HAP-1 (cell line): ENCODE measurements around the gene C2orf68.
A peak's percentile ranks its signal among the peaks of the same experiment; 100 is the strongest.
"Not testable (repeated sequence)": the region's sequence is repeated elsewhere in the genome, so short reads cannot be mapped to it uniquely, and the experiment has no call there.

Experiments
- DNase-seq, 2 experiments: peaks; one replicate each; pipeline ENCODE4 v3.0.0-alpha.2; 2016 to 2020; ENCODE audit warnings: low spot score in 2 of 2
- H3K27me3 ChIP-seq: fragments of 250-450 bp; sonication (Bioruptor Pico); 2 replicates; pipeline ENCODE4 v1.5.1; 2020; ENCODE audit warnings: low read depth, mild to moderate bottlenecking, moderate library complexity
- H3K36me3 ChIP-seq: fragments of 250-450 bp; sonication (Bioruptor Pico); replicated peaks from 2 replicates; pipeline ENCODE4 v1.5.1; 2020; ENCODE audit warnings: mild to moderate bottlenecking
- H3K4me1 ChIP-seq: fragments of 250-450 bp; sonication (Bioruptor Pico); 2 replicates; pipeline ENCODE4 v1.5.1; 2020; ENCODE audit warnings: mild to moderate bottlenecking
- H3K4me3 ChIP-seq: fragments of 250-450 bp; sonication (Bioruptor Pico); 2 replicates; pipeline ENCODE4 v1.5.1; 2020; ENCODE audit warnings: mild to moderate bottlenecking, moderate library complexity
- H3K9me3 ChIP-seq: fragments of 250-450 bp; sonication (Bioruptor Pico); 2 replicates; pipeline ENCODE4 v1.5.1; 2020; ENCODE audit warnings: mild to moderate bottlenecking, moderate library complexity
- in situ Hi-C: fragments of 300-500 bp; cut with MboI; formaldehyde crosslinking; loops from 3 replicates; pipeline ENCODE4 v1.14.3; 2020; ENCODE audit warnings: low sequenced_read_pairs, inconsistent platforms, mixed read lengths

The C2orf68 gene

GRCh38 chr2:85600951-85601770 lies 10.7 kb downstream of the C2orf68 start:
- DNase-seq = no peak
- no peaks in the 10 kb centered on the region for H3K27me3 ChIP-seq
- in situ Hi-C loops = loop anchor here (5.0 kb wide), 1 partner anchor 39 kb away; the partner anchor contains the start of gene GGCX
- H3K36me3 ChIP-seq = peaks cover 26% of the 10 kb centered on the region
- no peak overlapping the region; the same call in 1 of the 2 replicates for H3K4me3 ChIP-seq
- no peaks in the 10 kb centered on the region for H3K9me3 ChIP-seq
- H3K4me1 ChIP-seq = peaks cover 17% of the 10 kb centered on the region

GRCh38 chr2:85600235-85600575 lies 11.7 kb downstream of the C2orf68 start:
- DNase-seq = no peak

GRCh38 chr2:85599468-85600234 lies 12.2 kb downstream of the C2orf68 start:
- peaks cover 26% of the 10 kb centered on the region for H3K36me3 ChIP-seq
- in situ Hi-C loops = loop anchor here (5.0 kb wide), 1 partner anchor 37 kb away; the partner anchor contains the start of gene GGCX
- no peak overlapping the region for H3K4me3 ChIP-seq
- H3K27me3 ChIP-seq = no peaks in the 10 kb centered on the region
- peaks cover 4% of the 10 kb centered on the region; the same call in 1 of the 2 replicates for H3K4me1 ChIP-seq
- no peaks in the 10 kb centered on the region for H3K9me3 ChIP-seq
- no peak for DNase-seq

More at GRCh38 chr2:85600235-85600575, 11.7 kb downstream of the C2orf68 start:
- Histone ChIP-seq H3K9me3 (no peaks in the 10 kb centered on the region), H3K36me3 (peaks cover 26% of the 10 kb centered on the region), H3K27me3 (no peaks in the 10 kb centered on the region), H3K4me1 (peaks cover 7% of the 10 kb centered on the region), H3K4me3 (no peak overlapping the region)
- in situ Hi-C loops = loop anchor here (5.0 kb wide), 1 partner anchor 38 kb away; the partner anchor contains the start of gene GGCX

GRCh38 chr2:85598594-85599340 lies 13.1 kb downstream of the C2orf68 start:
- no peak overlapping the region for H3K4me3 ChIP-seq
- H3K4me1 ChIP-seq = peaks cover 7% of the 10 kb centered on the region; the same call in 1 of the 2 replicates
- DNase-seq = no peak
- in situ Hi-C loops = no loop called here
- peaks cover 26% of the 10 kb centered on the region for H3K36me3 ChIP-seq
- H3K9me3 ChIP-seq = no peaks in the 10 kb centered on the region
- no peaks in the 10 kb centered on the region for H3K27me3 ChIP-seq

GRCh38 chr2:85597241-85597640 lies 14.6 kb downstream of the C2orf68 start:
- Histone ChIP-seq H3K4me1 (peaks cover 7% of the 10 kb centered on the region; the same call in 1 of the 2 replicates), H3K27me3 (no peaks in the 10 kb centered on the region), H3K9me3 (no peaks in the 10 kb centered on the region), H3K36me3 (peaks cover 26% of the 10 kb centered on the region), H3K4me3 (no peak overlapping the region)
- in situ Hi-C loops = no loop called here
- no peak for DNase-seq

GRCh38 chr2:85596486-85597143 lies 15.3 kb downstream of the C2orf68 start:
- Histone ChIP-seq H3K9me3 (no peaks in the 10 kb centered on the region), H3K36me3 (peaks cover 26% of the 10 kb centered on the region), H3K27me3 (no peaks in the 10 kb centered on the region), H3K4me1 (peaks cover 7% of the 10 kb centered on the region; the same call in 1 of the 2 replicates), H3K4me3 (peak overlapping the region; percentile 73)
- in situ Hi-C loops = no loop called here
- DNase-seq = no peak

GRCh38 chr2:85596026-85596333 lies 15.9 kb downstream of the C2orf68 start:
- DNase-seq = peak in 1 of 2 experiments; percentile 33
- in situ Hi-C loops = no loop called here

GRCh38 chr2:85595301-85596025 lies 16.4 kb downstream of the C2orf68 start, which contains the start of gene RNF181:
Gene RNF181 (plus strand): TSS chr2:85595745. CDS start chr2:85595764, 19 bp downstream.
- peak; percentile 96 to 97 for DNase-seq
- Histone ChIP-seq H3K36me3 (peaks cover 20% of the 10 kb centered on the region), H3K9me3 (no peaks in the 10 kb centered on the region), H3K4me1 (peaks cover 7% of the 10 kb centered on the region; the same call in 1 of the 2 replicates), H3K27me3 (no peaks in the 10 kb centered on the region), H3K4me3 (peak within 1 kb of the TSS; percentile 73)
- in situ Hi-C loops = no loop called here

More at GRCh38 chr2:85596026-85596333, 15.9 kb downstream of the C2orf68 start:
- Histone ChIP-seq H3K4me3 (peak overlapping the region; percentile 73), H3K36me3 (peaks cover 24% of the 10 kb centered on the region), H3K4me1 (peaks cover 7% of the 10 kb centered on the region; the same call in 1 of the 2 replicates), H3K27me3 (no peaks in the 10 kb centered on the region), H3K9me3 (no peaks in the 10 kb centered on the region)

- Histone ChIP-seq H3K36me3 (peaks cover 20% of the 10 kb centered on the region), H3K27me3 (no peaks in the 10 kb centered on the region)
- in situ Hi-C loops = no loop called here
Observed at GRCh38 chr2:85594715-85595300, 17.1 kb downstream of the C2orf68 start.

GRCh38 chr2:85593023-85593422 lies 18.8 kb downstream of the C2orf68 start:
- H3K36me3 ChIP-seq = peaks cover 13% of the 10 kb centered on the region
- peaks cover 7% of the 10 kb centered on the region; the same call in 1 of the 2 replicates for H3K4me1 ChIP-seq
- no peak for DNase-seq
- H3K9me3 ChIP-seq = no peaks in the 10 kb centered on the region
- H3K27me3 ChIP-seq = no peaks in the 10 kb centered on the region
- H3K4me3 ChIP-seq = no peak overlapping the region
- in situ Hi-C loops = no loop called here

More at GRCh38 chr2:85594715-85595300, 17.1 kb downstream of the C2orf68 start:
- H3K9me3 ChIP-seq = no peaks in the 10 kb centered on the region
- H3K4me1 ChIP-seq = peaks cover 7% of the 10 kb centered on the region; the same call in 1 of the 2 replicates
- H3K4me3 ChIP-seq = peak overlapping the region; percentile 73
- no peak for DNase-seq

- H3K4me1 ChIP-seq, H3K9me3 ChIP-seq, DNase-seq, in situ Hi-C loops, H3K4me3 ChIP-seq, H3K27me3 ChIP-seq, H3K36me3 ChIP-seq: not testable (repeated sequence)
Observed at GRCh38 chr2:85592299-85592698, 19.6 kb downstream of the C2orf68 start.

- DNase-seq = no peak
- H3K36me3 ChIP-seq = peaks cover under 1% of the 10 kb centered on the region; the same call in 1 of the 2 replicates
- H3K9me3 ChIP-seq = no peaks in the 10 kb centered on the region
- no peaks in the 10 kb centered on the region for H3K27me3 ChIP-seq
- peaks cover 7% of the 10 kb centered on the region; the same call in 1 of the 2 replicates for H3K4me1 ChIP-seq
- no peak overlapping the region for H3K4me3 ChIP-seq
- in situ Hi-C loops = no loop called here
Observed at GRCh38 chr2:85591563-85591962, 20.3 kb downstream of the C2orf68 start.
